ENCODE data around the gene TULP1.

DNA sequence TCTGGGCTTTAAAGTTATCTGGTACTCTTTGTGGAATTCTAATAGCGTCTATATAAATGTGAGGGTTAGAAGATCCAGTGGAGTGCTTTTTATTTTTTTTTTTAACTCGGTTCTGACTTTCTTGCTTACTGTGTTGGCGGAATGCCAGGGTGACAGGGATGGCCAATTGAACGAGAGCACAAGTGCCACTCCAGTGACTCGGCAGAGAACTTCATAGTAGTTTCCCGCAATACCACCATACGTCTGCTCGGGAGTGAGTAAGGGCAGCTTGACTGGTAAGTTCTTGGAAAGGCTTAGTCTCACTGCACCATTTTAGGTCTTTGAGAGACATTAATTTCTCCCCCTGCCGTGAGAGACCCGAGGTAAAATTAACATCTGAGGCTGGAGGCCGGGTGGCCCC lies 49.4 kb upstream of the TULP1 start:
- TF ChIP-seq POLR2A (IDR thresholded peaks at IDR 0.05; ENCODE audit: borderline replicate concordance, extremely low read depth, insufficient read depth, insufficient read length) (no peak), EZH2 (IDR thresholded peaks at IDR 0.05) (no peak), EZH2phosphoT487 (IDR thresholded peaks at IDR 0.05; ENCODE audit: borderline replicate concordance) (no peak), POLR2AphosphoS5 (IDR thresholded peaks at IDR 0.05; ENCODE audit: low read depth, low read length) (no peak), YY1 (IDR thresholded peaks at IDR 0.05; ENCODE audit: extremely low read depth, insufficient replicate concordance, low read depth, low read length) (no peak), RAD21 (IDR thresholded peaks at IDR 0.05; ENCODE audit: low read depth) (no peak), REST (IDR thresholded peaks at IDR 0.05; ENCODE audit: low read depth) (no peak)
- TF ChIP-seq, protein P1, sequence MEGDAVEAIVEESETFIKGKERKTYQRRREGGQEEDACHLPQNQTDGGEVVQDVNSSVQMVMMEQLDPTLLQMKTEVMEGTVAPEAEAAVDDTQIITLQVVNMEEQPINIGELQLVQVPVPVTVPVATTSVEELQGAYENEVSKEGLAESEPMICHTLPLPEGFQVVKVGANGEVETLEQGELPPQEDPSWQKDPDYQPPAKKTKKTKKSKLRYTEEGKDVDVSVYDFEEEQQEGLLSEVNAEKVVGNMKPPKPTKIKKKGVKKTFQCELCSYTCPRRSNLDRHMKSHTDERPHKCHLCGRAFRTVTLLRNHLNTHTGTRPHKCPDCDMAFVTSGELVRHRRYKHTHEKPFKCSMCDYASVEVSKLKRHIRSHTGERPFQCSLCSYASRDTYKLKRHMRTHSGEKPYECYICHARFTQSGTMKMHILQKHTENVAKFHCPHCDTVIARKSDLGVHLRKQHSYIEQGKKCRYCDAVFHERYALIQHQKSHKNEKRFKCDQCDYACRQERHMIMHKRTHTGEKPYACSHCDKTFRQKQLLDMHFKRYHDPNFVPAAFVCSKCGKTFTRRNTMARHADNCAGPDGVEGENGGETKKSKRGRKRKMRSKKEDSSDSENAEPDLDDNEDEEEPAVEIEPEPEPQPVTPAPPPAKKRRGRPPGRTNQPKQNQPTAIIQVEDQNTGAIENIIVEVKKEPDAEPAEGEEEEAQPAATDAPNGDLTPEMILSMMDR (IDR thresholded peaks at IDR 0.05 in 2 of 3, conservative IDR thresholded peaks at IDR 0.05 in 1 of 3; ENCODE audit: borderline replicate concordance in 1 of 3, insufficient read depth in 1 of 3, low read depth in 2 of 3, low read length in 2 of 3) = no peak
- TF ChIP-seq, protein P2, sequence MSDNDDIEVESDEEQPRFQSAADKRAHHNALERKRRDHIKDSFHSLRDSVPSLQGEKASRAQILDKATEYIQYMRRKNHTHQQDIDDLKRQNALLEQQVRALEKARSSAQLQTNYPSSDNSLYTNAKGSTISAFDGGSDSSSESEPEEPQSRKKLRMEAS (IDR thresholded peaks at IDR 0.05) = no peak

Data from HCT116 (cell line).